BE2C (cell line): ENCODE measurements around the gene ARSK. TPM values are rescaled to one million over a fixed set of nuclear protein-coding genes. Genes with fewer than 3 reads are reported as not detected.

Experiments
- DNase-seq: peaks from one replicate; pipeline ENCODE4 v3.0.0-alpha.2; 2020
- H3K27me3 ChIP-seq: fragments of 250-450 bp; sonication (Bioruptor Pico); 2 replicates; pipeline ENCODE4 v1.5.1; 2020; ENCODE audit warnings: mild to moderate bottlenecking
- H3K36me3 ChIP-seq: fragments of 250-450 bp; sonication (Bioruptor Pico); 2 replicates; pipeline ENCODE4 v1.5.1; 2020; ENCODE audit warnings: mild to moderate bottlenecking
- H3K4me1 ChIP-seq: fragments of 250-450 bp; sonication (Bioruptor Pico); 2 replicates; pipeline ENCODE4 v1.5.1; 2020
- H3K4me3 ChIP-seq: 2 replicates; pipeline ENCODE4 v1.5.1; 2011; ENCODE audit warnings: low read depth, low read length
- H3K9me3 ChIP-seq: fragments of 250-450 bp; sonication (Bioruptor Pico); 2 replicates; pipeline ENCODE4 v1.5.1; 2020
- CTCF ChIP-seq: IDR thresholded peaks from 2 replicates; pipeline ENCODE4 v1.5.1; 2012; ENCODE audit warnings: mild to moderate bottlenecking, low read depth, low read length
- polyA plus RNA-seq: library from polyadenylated mRNA; unstranded; fragments of >200 nt; gene quantifications from one replicate; pipeline ENCODE4 v1.2.1, GENCODE V29; 2012; ENCODE audit warnings: low read depth, missing spikeins; ENCODE audit not compliant: insufficient read length, insufficient read depth

ARSK gene
- 4.9 TPM for polyA plus RNA-seq

GRCh38 chr5:95554647-95555548, at the start of gene ARSK, which contains the start of gene SKIC3:
Gene ARSK (plus strand): TSS chr5:95555101. CDS start chr5:95555279, 178 bp downstream.
Gene SKIC3 (minus strand): TSS chr5:95554977. CDS start chr5:95547150, 7,827 bp downstream.
- DNase-seq, result peak; percentile 92
- Histone ChIP-seq H3K4me3 (peak within 1 kb of the TSS; percentile 75), H3K36me3 (peaks cover 5% of the 10 kb centered on the region), H3K4me1 (no peaks in the 10 kb centered on the region), H3K27me3 (no peaks in the 10 kb centered on the region), H3K9me3 (no peaks in the 10 kb centered on the region)
- TF ChIP-seq CTCF, result peak; percentile 40

GRCh38 chr5:95508550-95508949, 46.4 kb upstream of the ARSK start:
- Histone ChIP-seq H3K27me3 (no peaks in the 10 kb centered on the region), H3K36me3 (peaks cover 57% of the 10 kb centered on the region), H3K4me1 (no peaks in the 10 kb centered on the region; the same call in 1 of the 2 replicates), H3K4me3 (no peak overlapping the region), H3K9me3 (no peaks in the 10 kb centered on the region)
- DNase-seq, result no peak
- no peak for TF ChIP-seq CTCF

GRCh38 chr5:95511606-95512005, 43.3 kb upstream of the ARSK start:
- no peak for TF ChIP-seq CTCF
- DNase-seq, result no peak
- H3K4me1 ChIP-seq, result no peaks in the 10 kb centered on the region; the same call in 1 of the 2 replicates
- no peak overlapping the region for H3K4me3 ChIP-seq
- H3K27me3 ChIP-seq, result no peaks in the 10 kb centered on the region
- peaks cover 67% of the 10 kb centered on the region for H3K36me3 ChIP-seq
- H3K9me3 ChIP-seq, result no peaks in the 10 kb centered on the region

- Histone ChIP-seq H3K27me3 (no peaks in the 10 kb centered on the region), H3K9me3 (no peaks in the 10 kb centered on the region), H3K4me3 (no peak overlapping the region), H3K4me1 (no peaks in the 10 kb centered on the region), H3K36me3 (peaks cover 62% of the 10 kb centered on the region)
- TF ChIP-seq CTCF, result no peak
- no peak for DNase-seq
Observed at GRCh38 chr5:95518417-95518816, 36.5 kb upstream of the ARSK start.

- no peaks in the 10 kb centered on the region for H3K4me1 ChIP-seq
- peaks cover 60% of the 10 kb centered on the region for H3K36me3 ChIP-seq
- no peaks in the 10 kb centered on the region for H3K9me3 ChIP-seq
- DNase-seq, result no peak
- no peak overlapping the region for H3K4me3 ChIP-seq
- no peaks in the 10 kb centered on the region for H3K27me3 ChIP-seq
- TF ChIP-seq CTCF, result no peak
Observed at GRCh38 chr5:95519151-95519550, 35.8 kb upstream of the ARSK start.

GRCh38 chr5:95519681-95520080, 35.2 kb upstream of the ARSK start:
- Histone ChIP-seq H3K36me3 (peaks cover 61% of the 10 kb centered on the region), H3K27me3 (no peaks in the 10 kb centered on the region), H3K4me3 (no peak overlapping the region), H3K4me1 (no peaks in the 10 kb centered on the region), H3K9me3 (no peaks in the 10 kb centered on the region)
- no peak for DNase-seq
- TF ChIP-seq CTCF, result no peak
